ENCODE data around the gene HEXIM2.
A peak's percentile ranks its signal among the peaks of the same experiment; 100 is the strongest.

HEXIM2 gene

GRCh38 chr17:45145035-45145389 is 16.7 kb upstream of the HEXIM2 start:
- FAIRE-seq, result no peak

- no peak for FAIRE-seq
These were observed 15.5 kb upstream of the HEXIM2 start for GRCh38 chr17:45146166-45146565.

- FAIRE-seq, result no peak
These were observed 15.1 kb upstream of the HEXIM2 start for GRCh38 chr17:45146592-45146889.

GRCh38 chr17:45146890-45147580 is 14.6 kb upstream of the HEXIM2 start:
- FAIRE-seq, result no peak

GRCh38 chr17:45147581-45148182 is 14.0 kb upstream of the HEXIM2 start:
- FAIRE-seq, result no peak

- FAIRE-seq, result peak; percentile 65
These were observed 13.3 kb upstream of the HEXIM2 start, which contains the start of gene HEXIM1 for GRCh38 chr17:45148183-45149036. Gene HEXIM1 (plus strand): TSS chr17:45148475. CDS start chr17:45149191, 716 bp downstream.

- no peak for FAIRE-seq
These were observed 12.5 kb upstream of the HEXIM2 start for GRCh38 chr17:45149037-45149668.

- FAIRE-seq, result no peak
These were observed 11.7 kb upstream of the HEXIM2 start for GRCh38 chr17:45149669-45150664.

GRCh38 chr17:45150911-45151809 is 10.5 kb upstream of the HEXIM2 start:
- no peak for FAIRE-seq

- no peak for FAIRE-seq
These were observed 6.6 kb upstream of the HEXIM2 start for GRCh38 chr17:45155029-45155428.

- FAIRE-seq, result no peak
These were observed 6.2 kb upstream of the HEXIM2 start for GRCh38 chr17:45155483-45155882.

- FAIRE-seq, result no peak
These were observed 5.4 kb upstream of the HEXIM2 start for GRCh38 chr17:45156242-45156641.

GRCh38 chr17:45160447-45161287 is 1.0 kb upstream of the HEXIM2 start:
- no peak for FAIRE-seq

- no peak for FAIRE-seq
These were observed 481 bp downstream of the HEXIM2 start for GRCh38 chr17:45162025-45162687.

GRCh38 chr17:45164734-45165269 is 3.1 kb downstream of the HEXIM2 start:
- FAIRE-seq, result no peak

- no peak for FAIRE-seq
These were observed 7.5 kb downstream of the HEXIM2 start for GRCh38 chr17:45168991-45169752.

- no peak for FAIRE-seq
These were observed 8.7 kb downstream of the HEXIM2 start for GRCh38 chr17:45170280-45170930.

GRCh38 chr17:45170931-45171337 is 9.3 kb downstream of the HEXIM2 start:
- FAIRE-seq, result no peak

Measured in colon (tissue), 2 donors.